GM13976 (cell line): ENCODE data around the gene ADAMTS6.
A peak's percentile ranks its signal among the peaks of the same experiment; 100 is the strongest.
"Not testable (repeated sequence)": the region's sequence is repeated elsewhere in the genome, so short reads cannot be mapped to it uniquely, and the experiment has no call there.

ENCODE experiments used
- DNase-seq: peaks from one replicate; pipeline ENCODE4 v3.0.0; 2012; ENCODE audit warnings: low spot score
- CTCF ChIP-seq: IDR thresholded peaks from 2 replicates; pipeline ENCODE4 v1.5.1; 2012; ENCODE audit warnings: borderline replicate concordance, mild to moderate bottlenecking; ENCODE audit not compliant: insufficient read depth; ENCODE audit errors: extremely low read depth, missing control alignments, control extremely low read depth
- in situ Hi-C: fragments of 300-500 bp; cut with MboI; formaldehyde crosslinking; loops from one replicate; pipeline ENCODE4 v1.12.0; 2022; ENCODE audit warnings: low sequenced_read_pairs, mixed read lengths, inconsistent platforms; ENCODE audit not compliant: unreplicated experiment

Gene ADAMTS6

DNA sequence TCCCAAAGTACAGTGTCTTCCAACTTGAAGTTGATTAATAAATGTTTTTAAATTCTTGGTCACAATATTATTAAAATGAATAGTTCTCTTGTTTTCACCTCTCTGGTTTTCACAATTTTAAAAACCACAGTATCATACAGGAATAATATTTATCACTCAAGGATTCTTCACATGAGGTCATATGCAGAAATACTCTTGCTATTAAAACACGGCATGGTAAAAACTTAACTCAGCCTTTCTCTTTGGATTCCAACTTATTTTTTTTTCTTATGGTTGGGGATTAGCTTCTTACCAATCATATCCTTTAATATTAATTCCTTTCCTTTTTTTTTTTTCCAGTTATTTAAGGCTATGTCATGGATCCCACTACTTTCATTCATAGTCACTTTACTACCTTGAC lies 289.4 kb downstream of the ADAMTS6 start:
- DNase-seq = no peak
- in situ Hi-C loops = no loop called here
- no peak for TF ChIP-seq CTCF

DNA sequence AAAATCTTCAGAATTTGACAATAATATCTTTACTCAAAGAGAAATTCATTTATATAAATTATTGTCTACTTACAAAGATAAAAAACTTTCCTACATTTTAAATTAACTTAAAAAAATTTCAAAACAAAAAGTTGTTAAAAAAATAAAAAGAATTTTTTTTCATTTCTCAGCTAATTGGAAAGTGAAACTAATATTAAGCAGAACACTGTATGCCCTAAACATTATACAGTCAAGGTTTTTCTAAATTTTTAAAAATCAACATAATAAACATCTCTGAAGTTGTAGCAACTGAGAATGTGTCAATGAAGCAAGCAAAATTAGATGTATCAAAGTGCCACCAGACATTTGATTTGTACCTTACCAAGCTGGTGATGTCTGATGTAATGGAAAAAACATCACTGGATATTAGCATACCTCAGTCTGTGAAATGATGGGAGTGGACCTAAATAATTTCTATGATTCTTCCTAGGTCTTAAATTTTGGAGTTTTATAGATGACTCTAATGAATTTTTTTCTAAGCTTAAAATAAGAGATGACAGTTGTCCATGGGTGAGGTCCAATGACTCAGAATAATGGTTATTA lies 290.1 kb downstream of the ADAMTS6 start:
- DNase-seq = no peak
- TF ChIP-seq CTCF = no peak
- in situ Hi-C loops = no loop called here

- TF ChIP-seq CTCF = no peak
- DNase-seq = peak; percentile 46
- in situ Hi-C loops = no loop called here
Observed at GRCh38 chr5:65190328-65191053, 291.2 kb downstream of the ADAMTS6 start.

- DNase-seq = no peak
- in situ Hi-C loops = no loop called here
- TF ChIP-seq CTCF = no peak
Observed at GRCh38 chr5:65186646-65187227, 295.0 kb downstream of the ADAMTS6 start.

DNA sequence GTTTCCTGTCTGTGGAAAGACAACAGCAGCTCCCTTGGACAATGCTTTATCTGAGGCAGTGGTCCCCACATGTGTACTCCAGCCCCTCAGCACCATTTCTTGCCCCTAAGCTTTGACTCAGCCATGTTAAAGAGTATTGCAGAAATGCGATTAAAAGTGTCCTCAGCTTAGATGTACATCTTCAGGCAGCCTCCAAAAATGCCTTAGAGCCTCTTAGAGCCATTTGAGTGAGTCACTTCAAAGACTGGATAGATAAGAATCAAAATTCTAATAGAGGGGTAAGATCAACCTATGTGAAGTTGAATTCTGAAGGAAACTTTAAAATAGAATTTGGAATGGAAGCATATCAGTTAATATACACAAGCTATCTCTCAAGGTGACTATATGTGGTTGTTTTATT lies 296.3 kb downstream of the ADAMTS6 start:
- in situ Hi-C loops = no loop called here
- DNase-seq = no peak
- TF ChIP-seq CTCF = no peak

DNA sequence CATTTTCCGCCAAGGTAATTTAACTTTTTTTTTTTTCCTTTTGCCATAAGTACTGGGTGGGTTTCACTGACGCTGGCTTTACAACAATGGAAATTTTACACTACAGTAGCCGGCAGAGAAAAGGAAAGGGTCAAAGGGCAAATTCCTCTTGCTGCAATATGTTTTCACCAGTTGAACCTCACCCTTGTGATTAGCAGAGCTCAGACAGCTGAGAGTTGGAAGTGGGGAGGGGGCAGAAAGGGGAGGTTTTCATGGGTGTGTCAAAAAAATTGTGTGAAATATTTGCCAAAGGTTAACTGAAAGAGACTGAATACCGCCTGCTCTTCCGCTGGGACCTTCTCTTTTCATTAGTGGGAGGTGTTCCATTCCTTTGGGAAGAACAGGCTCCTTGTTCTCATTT lies 296.9 kb downstream of the ADAMTS6 start:
- TF ChIP-seq CTCF = no peak
- no peak for DNase-seq
- in situ Hi-C loops = no loop called here

DNA sequence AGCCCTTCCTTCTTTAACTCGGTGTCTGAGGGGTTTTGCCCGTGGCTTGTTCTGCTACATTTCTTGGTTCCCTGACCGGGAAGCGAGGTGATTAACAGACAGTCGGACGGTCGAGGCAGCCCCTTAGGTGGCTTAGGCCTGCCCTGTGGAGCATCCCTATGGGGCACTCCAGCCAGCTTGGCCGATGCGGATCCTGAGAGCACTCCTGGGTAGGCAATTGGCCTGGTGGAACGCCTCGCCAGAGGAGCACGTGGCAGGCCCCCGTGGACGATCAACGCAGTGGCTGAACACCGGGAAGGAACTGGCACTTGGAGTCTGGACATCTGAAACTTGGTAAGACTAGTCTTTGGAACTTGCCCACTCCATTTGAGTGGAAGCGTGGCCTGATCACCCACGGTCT lies 307.5 kb downstream of the ADAMTS6 start:
- in situ Hi-C loops, DNase-seq: not testable (repeated sequence)
